Measurements from ENCODE around the gene SEPTIN2.
"Not testable (repeated sequence)": the region's sequence is repeated elsewhere in the genome, so short reads cannot be mapped to it uniquely, and the experiment has no call there.

The SEPTIN2 gene

GRCh38 chr2:241315093-241315878, 439 bp upstream of the SEPTIN2 start, which contains the start of gene HDLBP:
HDLBP (minus strand) TSS chr2:241315672; CDS start chr2:241266869, 48,803 bp downstream.
- DNase-seq: peak; percentile 100

DNA sequence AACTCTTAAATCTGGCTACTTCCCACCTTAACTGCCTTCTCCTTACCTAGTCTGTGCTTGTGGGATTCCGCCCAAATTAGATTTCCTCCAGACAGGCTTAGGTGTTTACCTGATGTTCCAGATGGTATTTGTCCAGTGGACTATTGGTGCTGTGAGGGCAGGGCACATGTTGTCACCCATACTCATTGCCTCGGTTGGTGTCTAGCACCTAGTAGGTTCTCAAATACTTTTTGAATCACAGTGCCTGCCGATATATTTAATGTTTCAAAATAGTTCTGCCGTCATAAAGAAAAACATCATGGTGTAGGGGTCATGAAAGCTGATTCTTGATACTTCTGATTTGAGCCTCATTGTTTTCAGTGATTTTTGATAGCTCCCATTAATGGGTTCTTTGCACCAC, 1.1 kb downstream of the SEPTIN2 start:
- no peak for DNase-seq

DNA sequence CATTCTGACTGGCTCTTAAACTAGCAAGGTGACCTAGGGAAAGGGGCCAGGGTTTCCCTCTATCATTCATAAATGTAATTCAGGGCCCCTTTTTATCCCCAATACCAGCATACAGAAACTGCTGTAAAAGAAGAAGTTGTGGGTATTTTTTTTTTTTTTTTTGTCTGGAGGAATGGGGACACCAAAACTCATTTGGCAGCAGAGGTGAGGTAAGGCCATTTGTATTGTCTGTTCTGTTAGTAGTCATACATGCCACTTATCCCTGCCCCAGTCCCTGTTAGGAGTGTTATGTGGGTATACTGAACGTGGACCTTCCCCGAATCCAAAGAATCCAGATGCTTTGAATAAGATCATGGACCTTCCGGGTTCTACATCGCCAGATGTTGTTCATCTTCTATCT, 1.7 kb downstream of the SEPTIN2 start:
- DNase-seq: no peak

DNA sequence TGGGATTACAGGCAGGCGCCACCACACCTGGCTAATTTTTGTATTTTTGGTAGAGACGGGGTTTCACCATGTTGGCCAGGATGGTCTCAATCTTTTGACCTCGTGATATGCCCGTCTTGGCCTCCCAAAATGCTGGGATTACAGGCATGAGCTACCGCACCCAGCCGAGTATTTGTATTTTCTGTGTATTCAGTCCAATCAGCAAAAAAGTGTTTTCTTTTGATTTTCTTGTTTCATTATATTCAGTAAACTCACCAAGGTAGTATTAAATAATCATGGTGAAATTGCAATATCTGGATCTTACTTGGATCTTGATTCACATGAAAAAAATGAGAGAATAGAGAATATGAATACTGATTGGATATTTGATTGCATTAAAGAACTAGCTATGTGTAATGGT, 3.1 kb downstream of the SEPTIN2 start:
- not testable (repeated sequence) for DNase-seq

DNA sequence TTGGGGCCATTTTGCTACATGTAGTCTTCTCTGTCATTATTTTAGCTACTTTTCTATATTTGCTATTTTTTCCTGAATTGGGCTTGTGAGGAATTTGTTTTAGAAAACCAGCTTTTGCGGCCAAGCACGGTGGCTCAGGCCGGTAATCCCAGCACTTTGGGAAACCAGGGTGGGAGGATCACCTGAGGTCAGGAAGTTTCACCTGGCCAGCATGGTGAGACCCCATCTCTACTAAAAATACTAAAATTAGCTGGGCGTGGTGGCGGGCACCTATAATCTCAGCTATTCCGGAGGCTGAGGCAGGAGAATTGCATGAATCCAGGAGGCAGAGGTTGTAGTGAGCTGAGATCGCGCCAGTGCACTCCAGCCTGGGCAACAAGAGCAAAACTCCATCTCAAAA, 4.7 kb downstream of the SEPTIN2 start:
- DNase-seq: no peak

DNA sequence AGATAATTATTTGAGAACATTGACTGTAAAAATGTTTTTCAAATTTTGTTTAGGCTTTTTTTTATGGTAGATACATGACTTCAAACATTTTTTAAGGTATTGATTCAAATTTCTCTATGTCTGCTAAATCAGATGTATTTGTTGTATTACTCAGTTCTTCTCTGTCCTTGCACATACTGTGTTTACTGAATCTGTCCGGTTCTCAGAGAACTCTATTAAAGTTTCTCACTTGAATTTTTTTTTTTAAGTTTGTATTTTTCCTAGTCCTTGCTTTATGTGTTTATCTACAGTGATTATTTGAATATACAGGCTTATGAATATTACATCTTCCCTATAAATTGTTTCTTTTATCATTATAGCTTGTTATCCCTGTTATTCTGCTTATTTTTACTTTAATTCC, 5.3 kb downstream of the SEPTIN2 start:
- DNase-seq: no peak

- DNase-seq: no peak
Observed at GRCh38 chr2:241321886-241322285, 6.2 kb downstream of the SEPTIN2 start.

GRCh38 chr2:241323778-241324177, 8.1 kb downstream of the SEPTIN2 start:
- no peak for DNase-seq

GRCh38 chr2:241324775-241325174, 9.1 kb downstream of the SEPTIN2 start:
- DNase-seq: no peak

GRCh38 chr2:241325257-241325656, 9.5 kb downstream of the SEPTIN2 start:
- DNase-seq: no peak

- DNase-seq: no peak
Observed at GRCh38 chr2:241329669-241330615, 14.2 kb downstream of the SEPTIN2 start.

DNA sequence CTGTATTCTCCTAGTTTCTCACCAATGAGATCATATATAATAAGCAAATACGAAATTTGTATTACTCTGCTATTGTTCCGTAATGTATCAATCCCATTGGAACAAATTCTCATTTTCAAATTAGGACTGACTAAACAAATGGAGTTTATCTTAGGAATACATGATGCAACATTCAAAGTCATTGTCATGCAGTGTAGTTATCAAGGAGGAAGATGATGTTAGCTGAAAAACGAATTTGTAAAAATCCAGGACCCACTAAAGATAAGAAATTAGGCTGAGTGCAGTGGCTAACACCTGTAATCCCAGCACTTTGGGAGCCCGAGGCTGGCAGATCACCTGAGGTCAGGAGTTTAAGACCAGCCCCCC, 14.9 kb downstream of the SEPTIN2 start:
- no peak for DNase-seq

- no peak for DNase-seq
Observed at GRCh38 chr2:241334813-241335212, 19.1 kb downstream of the SEPTIN2 start.

DNA sequence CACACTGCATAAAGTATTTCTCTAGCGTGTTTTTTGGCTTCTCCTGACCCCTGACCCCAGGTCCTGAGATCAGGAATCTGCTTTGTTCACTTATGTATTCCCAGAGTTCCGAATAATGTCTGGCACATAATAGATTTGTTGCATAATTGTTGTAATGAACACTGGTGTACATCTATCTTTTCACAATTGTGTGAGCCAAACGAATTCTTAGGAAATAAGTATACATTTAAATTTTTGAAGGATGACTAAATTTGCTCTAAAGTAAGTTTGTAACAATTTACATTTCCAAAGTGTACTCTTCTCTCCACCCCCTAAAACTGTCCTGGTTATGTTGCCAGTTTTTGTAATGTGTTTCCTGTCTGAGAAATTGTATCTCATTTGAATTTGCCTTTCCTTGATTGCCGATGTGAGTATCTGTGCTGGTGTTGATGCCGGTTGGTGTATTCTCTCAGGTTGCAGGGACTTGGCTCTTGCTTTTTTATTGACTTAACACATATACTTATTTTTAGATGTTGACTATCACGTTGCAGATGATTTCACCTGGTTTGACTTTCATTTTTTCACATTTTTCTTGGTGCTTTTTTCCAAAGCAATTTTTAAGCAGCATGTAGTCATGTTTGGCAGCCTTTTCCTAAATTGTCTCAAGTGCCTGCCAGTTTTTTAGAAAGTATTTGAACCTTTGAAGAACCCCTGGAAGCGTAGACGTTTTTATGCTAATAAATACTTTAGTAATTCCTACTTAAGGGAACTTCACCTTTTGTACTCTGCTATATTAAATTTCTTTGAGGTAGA, 24.3 kb downstream of the SEPTIN2 start:
- no peak for DNase-seq

- DNase-seq: no peak
Observed at GRCh38 chr2:241340631-241341163, 25.0 kb downstream of the SEPTIN2 start.

DNA sequence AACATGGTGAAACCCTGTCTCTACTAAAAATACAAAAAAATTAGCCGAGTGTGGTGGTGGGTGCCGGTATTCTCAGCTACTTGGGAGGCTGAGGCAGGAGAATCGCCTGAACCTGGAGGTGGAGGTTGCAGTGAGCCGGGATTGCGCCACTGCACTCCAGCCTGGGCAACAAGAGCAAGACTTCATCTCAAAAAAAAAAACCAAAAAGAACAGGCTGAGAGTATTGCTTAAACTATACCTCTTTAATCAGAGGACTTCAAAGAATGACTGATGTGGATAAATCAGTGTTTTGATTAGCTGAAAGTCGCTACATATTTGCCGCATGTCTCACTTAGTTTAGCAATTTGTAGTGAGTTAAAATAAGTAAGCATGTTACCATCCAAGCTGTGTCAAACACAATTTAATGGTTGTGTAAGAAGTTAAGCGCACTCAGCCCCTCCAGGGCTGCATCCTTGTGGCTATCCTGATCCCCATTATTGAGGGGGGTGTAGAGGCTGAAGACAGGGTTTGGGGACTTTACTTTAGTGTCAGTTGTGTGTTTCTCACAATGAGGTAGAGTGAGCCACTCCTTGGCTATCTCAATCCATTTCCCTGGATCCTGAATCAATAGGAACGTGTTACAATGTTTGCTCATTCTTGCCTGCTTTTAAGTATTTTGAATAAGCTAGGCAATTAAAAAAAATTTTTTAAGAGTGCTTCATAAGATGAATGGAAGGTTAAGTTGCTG, 29.4 kb downstream of the SEPTIN2 start:
- DNase-seq: no peak

GRCh38 chr2:241349941-241350340, 34.2 kb downstream of the SEPTIN2 start:
- DNase-seq: no peak

DNA sequence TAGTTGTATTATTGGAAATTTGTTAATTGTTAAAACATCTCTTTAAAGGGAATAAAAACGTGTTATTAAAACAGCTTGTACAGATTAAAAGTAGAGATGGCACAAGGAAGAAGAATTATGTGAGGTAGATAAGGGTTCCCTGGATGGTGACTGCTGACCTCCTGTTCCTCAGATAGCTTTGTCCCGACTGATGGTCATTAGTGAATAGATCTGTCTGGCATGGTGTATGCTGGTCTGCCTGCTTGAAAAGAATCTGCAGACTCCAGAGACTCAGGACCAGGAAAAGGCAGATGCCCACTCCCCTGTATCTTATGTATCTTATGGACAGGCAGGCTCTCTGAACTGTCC, 34.8 kb downstream of the SEPTIN2 start:
- no peak for DNase-seq

DNA sequence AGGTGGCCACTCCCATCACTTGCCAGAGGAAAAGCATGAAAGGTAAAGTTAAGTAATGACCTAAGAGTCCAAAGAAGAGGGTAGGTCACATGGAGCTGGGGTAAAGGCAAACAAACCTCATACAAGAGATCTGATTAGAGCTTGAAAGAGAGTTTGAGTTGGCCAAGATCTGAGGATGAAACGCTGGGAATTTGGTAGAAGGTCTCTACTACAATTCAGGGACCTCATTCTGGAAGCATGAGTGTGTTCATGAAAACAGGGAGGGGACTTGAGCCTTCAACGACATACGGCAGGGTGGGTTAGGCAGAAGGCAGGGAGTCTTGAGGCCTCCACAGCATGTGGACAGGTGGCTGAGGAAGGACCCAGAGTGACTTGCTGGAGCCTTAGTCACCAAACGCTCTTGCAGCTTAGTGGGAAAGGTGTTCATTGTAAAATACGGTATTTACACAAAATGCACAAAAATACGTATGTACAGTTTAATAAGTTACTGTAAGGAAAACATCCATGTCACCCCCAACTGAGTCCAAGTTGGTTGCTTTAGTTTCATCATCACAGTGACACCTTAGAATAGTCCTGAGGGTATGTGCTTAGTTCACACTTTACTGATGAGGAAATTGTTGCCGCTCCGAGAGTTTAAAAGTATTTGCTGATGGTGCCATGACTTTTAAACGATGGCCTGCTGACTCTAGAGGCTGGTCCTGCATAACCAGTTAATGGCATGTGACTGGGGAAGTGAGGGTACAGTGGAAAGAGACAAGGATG, 35.3 kb downstream of the SEPTIN2 start:
- no peak for DNase-seq

GRCh38 chr2:241351640-241352031, 35.9 kb downstream of the SEPTIN2 start:
- no peak for DNase-seq

GRCh38 chr2:241352227-241352626, 36.5 kb downstream of the SEPTIN2 start:
- no peak for DNase-seq

Measured in retina (tissue), 1 donor.